Measurements from ENCODE around the gene NYAP1.

DNA sequence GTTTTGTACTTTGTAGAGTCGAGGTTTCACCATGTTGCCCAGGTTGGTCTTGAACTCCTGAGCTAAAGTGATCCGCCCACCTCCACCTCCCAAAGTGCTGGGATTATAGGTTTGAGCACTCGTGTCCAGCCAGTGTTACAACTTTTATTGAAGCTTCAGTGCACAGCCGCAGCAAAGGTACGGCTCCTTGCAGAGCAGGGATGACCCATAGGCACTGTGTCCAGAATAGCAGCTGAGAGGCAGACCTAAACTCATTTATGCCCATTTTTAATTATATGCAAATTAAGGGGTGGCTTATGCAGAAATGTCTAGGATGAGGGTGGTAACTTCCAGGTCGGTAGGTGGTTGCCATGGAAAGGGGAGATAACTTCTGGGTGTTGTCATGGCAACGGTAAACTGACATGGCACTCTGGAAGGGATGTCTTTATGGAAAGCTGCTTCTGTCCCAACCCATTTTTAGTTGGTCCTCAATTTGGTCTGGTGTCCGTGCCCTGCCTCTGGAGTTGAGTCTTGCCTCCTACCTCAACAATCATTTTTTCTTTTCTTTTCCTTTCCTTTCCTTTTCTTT is 22.7 kb downstream of the NYAP1 start:
- TF ChIP-seq, protein P1, sequence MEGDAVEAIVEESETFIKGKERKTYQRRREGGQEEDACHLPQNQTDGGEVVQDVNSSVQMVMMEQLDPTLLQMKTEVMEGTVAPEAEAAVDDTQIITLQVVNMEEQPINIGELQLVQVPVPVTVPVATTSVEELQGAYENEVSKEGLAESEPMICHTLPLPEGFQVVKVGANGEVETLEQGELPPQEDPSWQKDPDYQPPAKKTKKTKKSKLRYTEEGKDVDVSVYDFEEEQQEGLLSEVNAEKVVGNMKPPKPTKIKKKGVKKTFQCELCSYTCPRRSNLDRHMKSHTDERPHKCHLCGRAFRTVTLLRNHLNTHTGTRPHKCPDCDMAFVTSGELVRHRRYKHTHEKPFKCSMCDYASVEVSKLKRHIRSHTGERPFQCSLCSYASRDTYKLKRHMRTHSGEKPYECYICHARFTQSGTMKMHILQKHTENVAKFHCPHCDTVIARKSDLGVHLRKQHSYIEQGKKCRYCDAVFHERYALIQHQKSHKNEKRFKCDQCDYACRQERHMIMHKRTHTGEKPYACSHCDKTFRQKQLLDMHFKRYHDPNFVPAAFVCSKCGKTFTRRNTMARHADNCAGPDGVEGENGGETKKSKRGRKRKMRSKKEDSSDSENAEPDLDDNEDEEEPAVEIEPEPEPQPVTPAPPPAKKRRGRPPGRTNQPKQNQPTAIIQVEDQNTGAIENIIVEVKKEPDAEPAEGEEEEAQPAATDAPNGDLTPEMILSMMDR (conservative IDR thresholded peaks at IDR 0.05; ENCODE audit: low read depth, low read length), result no peak
- TF ChIP-seq EZH2 (IDR thresholded peaks at IDR 0.05; ENCODE audit: borderline replicate concordance, low read depth, low read length, poor library complexity, severe bottlenecking), result no peak

All from A673 (cell line).